Activated CD4-positive, alpha-beta T cell treated with anti-CD3 and anti-CD28 coated beads, Interleukin-2, amount 10 ng/mL, durations not matched to agents 7 days and 5 days (primary cell): ENCODE data around the gene POC1B. TPM values are rescaled to one million over a fixed set of nuclear protein-coding genes. Genes with fewer than 3 reads are reported as not detected.
"Not testable (repeated sequence)": the region's sequence is repeated elsewhere in the genome, so short reads cannot be mapped to it uniquely, and the experiment has no call there.

ENCODE experiments used
- CTCF ChIA-PET: fragments of 350-600 bp; sonication (Branson Sonifier 250); formaldehyde crosslinking; loops from one replicate; lab custom pipeline; 2021; ENCODE audit warnings: antibody characterized with exemption; lab: Charles Lee
- POLR2A ChIA-PET: fragments of 350-600 bp; sonication (Branson Sonifier 250); formaldehyde crosslinking; loops from one replicate; lab custom pipeline; 2021; ENCODE audit warnings: antibody characterized with exemption; lab: Charles Lee
- DNase-seq: peaks from one replicate; pipeline ENCODE4 v3.0.0-alpha.2; 2020
- H3K27ac Mint-ChIP-seq: one replicate; pipeline ENCODE4 v1.8.0; 2021; ENCODE audit warnings: mild to moderate bottlenecking, moderate library complexity, mixed read lengths
- H3K27me3 Mint-ChIP-seq: one replicate; pipeline ENCODE4 v1.8.0; 2021; ENCODE audit warnings: mixed read lengths
- H3K36me3 Mint-ChIP-seq: one replicate; pipeline ENCODE4 v1.8.0; 2021; ENCODE audit warnings: low read depth, mixed read lengths
- H3K4me1 Mint-ChIP-seq: one replicate; pipeline ENCODE4 v1.8.0; 2021; ENCODE audit warnings: mixed read lengths
- H3K4me3 Mint-ChIP-seq: one replicate; pipeline ENCODE4 v1.8.0; 2021; ENCODE audit warnings: mild to moderate bottlenecking, moderate library complexity, mixed read lengths
- H3K9me3 Mint-ChIP-seq: one replicate; pipeline ENCODE4 v1.8.0; 2021; ENCODE audit warnings: mixed read lengths
- total RNA-seq, 2 experiments: library from RNA; stranded (reverse); gene quantifications; one replicate each; pipeline ENCODE4 v1.2.3, GENCODE V29; 2021

POC1B gene
- total RNA-seq, 2 experiments from 2014 or later: 33.2 to 41.0 TPM

GRCh38 chr12:89468017-89468416 lies 57.8 kb downstream of the POC1B start:
- Mint-ChIP-seq H3K27ac (peak overlapping the region; percentile 63), H3K27me3 (no peaks in the 10 kb centered on the region), H3K36me3 (peaks cover 29% of the 10 kb centered on the region), H3K9me3 (no peaks in the 10 kb centered on the region), H3K4me3 (peak overlapping the region; percentile 36), H3K4me1 (peaks cover 76% of the 10 kb centered on the region)
- POLR2A ChIA-PET: interaction anchor here (1.0 to 1.1 kb wide), 2 partner anchors 116 to 449 kb away, joined by 4 to 5 read pairs; partner anchors contain the start of gene DUSP6
- DNase-seq: no peak
- CTCF ChIA-PET: interaction anchor here (1.1 to 6.0 kb wide), 5 partner anchors 57 to 451 kb away, joined by 3 to 34 read pairs (median 10); partner anchors contain the start of gene GALNT4

GRCh38 chr12:89464974-89465592 lies 60.8 kb downstream of the POC1B start:
- CTCF ChIA-PET: interaction anchor here (0.7 kb wide), 1 partner anchor 448 kb away, joined by 3 read pairs; no protein-coding TSS in a partner anchor
- DNase-seq: no peak
- Mint-ChIP-seq H3K4me1 (peaks cover 74% of the 10 kb centered on the region), H3K27me3 (no peaks in the 10 kb centered on the region), H3K4me3 (no peak overlapping the region), H3K9me3 (no peaks in the 10 kb centered on the region), H3K27ac (no peak overlapping the region), H3K36me3 (peaks cover 29% of the 10 kb centered on the region)
- POLR2A ChIA-PET: no interaction called here

- Mint-ChIP-seq H3K27ac (peak overlapping the region; percentile 73), H3K36me3 (peaks cover 35% of the 10 kb centered on the region), H3K9me3 (no peaks in the 10 kb centered on the region), H3K4me1 (peaks cover 56% of the 10 kb centered on the region), H3K27me3 (no peaks in the 10 kb centered on the region), H3K4me3 (peak overlapping the region; percentile 42)
- POLR2A ChIA-PET: no interaction called here
- CTCF ChIA-PET: interaction anchor here (0.7 to 4.3 kb wide), 19 partner anchors 10 to 444 kb away, joined by 3 to 21 read pairs (median 4); partner anchors contain the start of genes GALNT4 and POC1B
- no peak for DNase-seq
Measured at GRCh38 chr12:89461649-89462612, 63.9 kb downstream of the POC1B start.

- H3K36me3 Mint-ChIP-seq: peaks cover 28% of the 10 kb centered on the region
- no peaks in the 10 kb centered on the region for H3K9me3 Mint-ChIP-seq
- no peaks in the 10 kb centered on the region for H3K27me3 Mint-ChIP-seq
- peak overlapping the region; percentile 59 for H3K27ac Mint-ChIP-seq
- no peak overlapping the region for H3K4me3 Mint-ChIP-seq
- ChIA-PET CTCF (interaction anchor here (0.7 to 4.3 kb wide), 12 partner anchors 10 to 444 kb away, joined by 3 to 21 read pairs (median 4); partner anchors contain the start of genes GALNT4 and POC1B), POLR2A (no interaction called here)
- peaks cover 53% of the 10 kb centered on the region for H3K4me1 Mint-ChIP-seq
- no peak for DNase-seq
Measured at GRCh38 chr12:89461190-89461589, 64.7 kb downstream of the POC1B start.

GRCh38 chr12:89459279-89459678 lies 66.6 kb downstream of the POC1B start:
- H3K4me3 Mint-ChIP-seq, H3K27me3 Mint-ChIP-seq, DNase-seq, H3K27ac Mint-ChIP-seq, H3K9me3 Mint-ChIP-seq: not testable (repeated sequence)
- ChIA-PET POLR2A (interaction anchor here (0.7 kb wide), 1 partner anchor 105 kb away, joined by 6 read pairs; no protein-coding TSS in a partner anchor), CTCF (interaction anchor here (0.6 to 3.9 kb wide), 5 partner anchors 12 to 442 kb away, joined by 3 to 21 read pairs (median 5); partner anchors contain the start of gene GALNT4)
- Mint-ChIP-seq H3K4me1 (peaks cover 49% of the 10 kb centered on the region), H3K36me3 (peaks cover 27% of the 10 kb centered on the region)

GRCh38 chr12:89456565-89456964 lies 69.3 kb downstream of the POC1B start:
- Mint-ChIP-seq H3K27ac (no peak overlapping the region), H3K4me1 (peaks cover 41% of the 10 kb centered on the region), H3K27me3 (no peaks in the 10 kb centered on the region), H3K4me3 (no peak overlapping the region), H3K36me3 (peaks cover 27% of the 10 kb centered on the region), H3K9me3 (no peaks in the 10 kb centered on the region)
- CTCF ChIA-PET: no interaction called here
- POLR2A ChIA-PET: no interaction called here
- no peak for DNase-seq

- CTCF ChIA-PET: interaction anchor here (0.5 to 0.6 kb wide), 2 partner anchors 48 to 101 kb away, joined by 3 read pairs; no protein-coding TSS in a partner anchor
- no peak for DNase-seq
- H3K27ac Mint-ChIP-seq: no peak overlapping the region
Measured at GRCh38 chr12:89454080-89454848, 71.6 kb downstream of the POC1B start.

GRCh38 chr12:89453121-89453978 lies 72.5 kb downstream of the POC1B start:
- ChIA-PET POLR2A (no interaction called here), CTCF (interaction anchor here (0.5 kb wide), 1 partner anchor 100 kb away, joined by 3 read pairs; no protein-coding TSS in a partner anchor)
- Mint-ChIP-seq H3K27ac (no peak overlapping the region), H3K4me3 (no peak overlapping the region), H3K4me1 (peaks cover 30% of the 10 kb centered on the region), H3K9me3 (no peaks in the 10 kb centered on the region), H3K27me3 (no peaks in the 10 kb centered on the region), H3K36me3 (peaks cover 31% of the 10 kb centered on the region)
- no peak for DNase-seq

More at GRCh38 chr12:89454080-89454848, 71.6 kb downstream of the POC1B start:
- peaks cover 32% of the 10 kb centered on the region for H3K4me1 Mint-ChIP-seq
- no peaks in the 10 kb centered on the region for H3K27me3 Mint-ChIP-seq
- H3K9me3 Mint-ChIP-seq: no peaks in the 10 kb centered on the region
- no peak overlapping the region for H3K4me3 Mint-ChIP-seq
- peaks cover 29% of the 10 kb centered on the region for H3K36me3 Mint-ChIP-seq
- POLR2A ChIA-PET: no interaction called here

GRCh38 chr12:89451841-89452251 lies 74.0 kb downstream of the POC1B start:
- no peak for DNase-seq
- Mint-ChIP-seq H3K27ac (no peak overlapping the region), H3K9me3 (no peaks in the 10 kb centered on the region), H3K36me3 (peaks cover 32% of the 10 kb centered on the region), H3K4me3 (no peak overlapping the region), H3K27me3 (no peaks in the 10 kb centered on the region), H3K4me1 (peaks cover 24% of the 10 kb centered on the region)
- ChIA-PET POLR2A (no interaction called here), CTCF (interaction anchor here (0.5 to 2.3 kb wide), 5 partner anchors 10 to 1105 kb away, joined by 3 to 7 read pairs (median 4); no protein-coding TSS in a partner anchor)

- DNase-seq: no peak
- Mint-ChIP-seq H3K36me3 (peaks cover 36% of the 10 kb centered on the region), H3K9me3 (no peaks in the 10 kb centered on the region), H3K4me3 (no peak overlapping the region), H3K4me1 (peaks cover 20% of the 10 kb centered on the region), H3K27me3 (no peaks in the 10 kb centered on the region), H3K27ac (no peak overlapping the region)
- ChIA-PET CTCF (interaction anchor here (1.1 to 2.3 kb wide), 4 partner anchors 10 to 433 kb away, joined by 3 to 7 read pairs (median 4); no protein-coding TSS in a partner anchor), POLR2A (no interaction called here)
Measured at GRCh38 chr12:89450907-89451306, 74.9 kb downstream of the POC1B start.

GRCh38 chr12:89448951-89449371 lies 76.9 kb downstream of the POC1B start:
- CTCF ChIA-PET: no interaction called here
- no peak for DNase-seq
- peaks cover 40% of the 10 kb centered on the region for H3K36me3 Mint-ChIP-seq
- peaks cover 15% of the 10 kb centered on the region for H3K4me1 Mint-ChIP-seq
- no peak overlapping the region for H3K27ac Mint-ChIP-seq
- H3K27me3 Mint-ChIP-seq: no peaks in the 10 kb centered on the region
- H3K9me3 Mint-ChIP-seq: peaks cover 4% of the 10 kb centered on the region
- no peak overlapping the region for H3K4me3 Mint-ChIP-seq
- POLR2A ChIA-PET: no interaction called here
